ENCODE data around the gene GABBR1. TPM values are rescaled to one million over a fixed set of nuclear protein-coding genes. Genes with fewer than 3 reads are reported as not detected.

The GABBR1 gene
- total RNA-seq, 1 donor from 2014 or later = 19.3 TPM

GRCh38 chr6:29557320-29557719 lies 75.7 kb downstream of the GABBR1 start:
- no peak for TF ChIP-seq CTCF (IDR thresholded peaks at IDR 0.05; ENCODE audit: borderline replicate concordance)
- no peak for DNase-seq
- intact Hi-C loops (cut with micrococcal nuclease) = no loop called here
- Histone ChIP-seq H3K4me3 (no peak overlapping the region), H3K27me3 (ENCODE audit: low read depth) (peaks cover 96% of the 10 kb centered on the region), H3K27ac (replicated peaks) (no peak overlapping the region), H3K9me3 (replicated peaks) (no peaks in the 10 kb centered on the region), H3K36me3 (no peaks in the 10 kb centered on the region), H3K4me1 (peaks cover 16% of the 10 kb centered on the region)

- no peak overlapping the region for H3K4me3 ChIP-seq
- TF ChIP-seq CTCF (IDR thresholded peaks at IDR 0.05; ENCODE audit: borderline replicate concordance) = no peak
- no peaks in the 10 kb centered on the region for H3K36me3 ChIP-seq
- no peaks in the 10 kb centered on the region for H3K9me3 ChIP-seq (replicated peaks)
- H3K27ac ChIP-seq (replicated peaks) = no peak overlapping the region
- DNase-seq = no peak
- intact Hi-C loops (cut with micrococcal nuclease) = no loop called here
- peaks cover 88% of the 10 kb centered on the region for H3K27me3 ChIP-seq (ENCODE audit: low read depth)
- H3K4me1 ChIP-seq = peaks cover 16% of the 10 kb centered on the region
These were observed 78.2 kb downstream of the GABBR1 start for GRCh38 chr6:29554764-29555163.

GRCh38 chr6:29553268-29554057 lies 79.5 kb downstream of the GABBR1 start:
- Histone ChIP-seq H3K27ac (replicated peaks) (no peak overlapping the region), H3K36me3 (no peaks in the 10 kb centered on the region), H3K9me3 (replicated peaks) (no peaks in the 10 kb centered on the region), H3K27me3 (ENCODE audit: low read depth) (peaks cover 88% of the 10 kb centered on the region), H3K4me3 (peak overlapping the region; percentile 65), H3K4me1 (peaks cover 16% of the 10 kb centered on the region)
- TF ChIP-seq CTCF (IDR thresholded peaks at IDR 0.05; ENCODE audit: borderline replicate concordance) = peak; percentile 21
- DNase-seq = peak; percentile 73
- intact Hi-C loops (cut with micrococcal nuclease) = no loop called here

- Histone ChIP-seq H3K27me3 (ENCODE audit: low read depth) (peaks cover 82% of the 10 kb centered on the region), H3K4me3 (peak overlapping the region; percentile 65), H3K9me3 (replicated peaks) (no peaks in the 10 kb centered on the region), H3K36me3 (no peaks in the 10 kb centered on the region), H3K4me1 (peaks cover 16% of the 10 kb centered on the region), H3K27ac (replicated peaks) (no peak overlapping the region)
- DNase-seq = no peak
- TF ChIP-seq CTCF (IDR thresholded peaks at IDR 0.05; ENCODE audit: borderline replicate concordance) = no peak
- intact Hi-C loops (cut with micrococcal nuclease) = no loop called here
These were observed 80.4 kb downstream of the GABBR1 start for GRCh38 chr6:29552512-29553051.

- intact Hi-C loops (cut with micrococcal nuclease) = no loop called here
- no peak overlapping the region for H3K4me3 ChIP-seq
- no peak overlapping the region for H3K27ac ChIP-seq (replicated peaks)
- H3K27me3 ChIP-seq (ENCODE audit: low read depth) = peaks cover 73% of the 10 kb centered on the region
- no peak for TF ChIP-seq CTCF (IDR thresholded peaks at IDR 0.05; ENCODE audit: borderline replicate concordance)
- DNase-seq = no peak
- H3K9me3 ChIP-seq (replicated peaks) = no peaks in the 10 kb centered on the region
- no peaks in the 10 kb centered on the region for H3K36me3 ChIP-seq
- H3K4me1 ChIP-seq = no peaks in the 10 kb centered on the region
These were observed 85.4 kb downstream of the GABBR1 start for GRCh38 chr6:29547573-29547972.
